GM19351 (cell line): ENCODE results near the gene LINC00237.
A peak's percentile ranks its signal among the peaks of the same experiment; 100 is the strongest.

Experiments used
- ATAC-seq: cut with Tn5 transposase; IDR thresholded peaks from one replicate; pipeline ENCODE4 v1.9.1; 2021; ENCODE audit warnings: mild to moderate bottlenecking, moderate library complexity; ENCODE audit not compliant: unreplicated experiment

Gene LINC00237

DNA sequence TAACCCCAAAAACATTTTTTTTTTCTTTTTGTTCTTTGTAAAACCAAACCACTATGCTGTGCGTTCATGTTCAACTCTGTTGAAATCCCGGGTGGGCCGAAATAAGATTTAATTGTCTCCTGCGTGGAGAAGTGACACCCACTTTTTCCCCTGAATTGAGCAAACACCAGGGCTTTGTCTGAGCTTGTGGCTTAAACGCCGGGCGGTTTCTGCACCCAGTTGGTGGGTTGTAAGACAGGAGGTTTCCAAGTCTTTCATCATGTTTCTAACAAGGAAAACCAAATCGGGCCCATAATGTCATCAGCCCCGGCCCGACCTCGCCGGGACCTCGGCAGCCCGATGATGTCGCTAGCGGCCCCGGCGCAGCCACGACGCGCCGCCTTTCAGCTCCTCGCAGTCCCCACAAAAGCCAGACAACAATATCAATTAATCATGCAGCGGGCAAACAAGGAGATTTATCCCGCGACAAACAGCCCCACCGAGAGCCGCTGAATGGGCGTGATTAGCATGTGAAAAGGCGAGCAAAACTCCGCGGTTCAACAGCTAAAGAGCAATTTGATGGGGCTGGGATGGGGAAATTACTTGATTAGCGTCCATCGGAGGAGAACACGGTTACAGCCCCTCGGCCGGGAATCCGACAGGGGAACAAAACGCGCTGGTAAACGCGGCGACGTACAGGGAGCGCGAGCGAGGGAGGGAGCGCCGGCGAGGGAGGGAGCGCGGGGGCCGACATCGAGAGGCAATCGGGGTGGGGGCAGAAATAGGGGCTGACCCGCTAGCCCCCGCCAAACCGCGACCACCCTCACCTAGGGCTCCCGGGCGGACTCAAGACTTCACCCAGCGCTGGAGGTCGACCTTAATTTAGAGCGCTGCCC, 5.3 kb downstream of the LINC00237 start:
- ATAC-seq: no peak

DNA sequence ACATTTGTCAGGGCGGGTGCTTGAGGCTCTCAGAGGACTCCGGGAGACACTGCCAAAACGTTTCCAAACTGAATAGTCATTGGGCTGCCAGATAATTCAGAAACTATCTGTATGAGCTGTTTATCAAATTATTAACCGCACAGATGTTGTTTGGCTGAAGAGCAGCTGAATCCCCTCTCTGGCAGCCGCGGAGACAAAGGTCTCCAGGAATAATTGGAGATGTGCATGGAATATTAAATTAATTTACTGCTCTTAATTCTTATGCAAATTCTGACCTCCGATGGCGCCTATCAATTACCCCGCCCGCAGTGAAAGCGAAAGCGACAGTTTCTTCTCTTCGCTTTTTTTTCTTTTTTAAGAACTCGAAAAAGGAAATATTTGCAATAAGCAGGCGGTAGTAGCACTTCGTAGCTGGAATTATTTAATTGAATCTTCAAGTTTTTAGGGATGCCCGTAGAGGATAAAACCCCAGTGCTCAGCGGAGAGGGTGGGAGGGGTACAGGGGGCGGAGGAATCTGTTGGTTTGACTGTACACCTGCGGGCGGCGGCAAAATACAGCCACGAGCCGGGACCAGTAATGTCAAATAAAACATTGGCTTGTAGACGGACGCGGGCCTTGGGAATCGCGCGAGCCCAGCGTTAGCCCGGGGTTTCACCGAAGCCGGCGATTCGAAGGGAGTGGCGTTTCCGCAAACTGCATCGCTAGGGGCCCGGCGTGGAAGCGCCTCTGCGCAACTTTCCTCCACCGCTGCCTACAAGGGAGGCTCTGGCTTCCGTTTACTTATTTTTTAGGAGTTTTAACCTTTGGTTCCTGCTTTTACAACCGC, 6.2 kb downstream of the LINC00237 start:
- peak; percentile 55 for ATAC-seq

DNA sequence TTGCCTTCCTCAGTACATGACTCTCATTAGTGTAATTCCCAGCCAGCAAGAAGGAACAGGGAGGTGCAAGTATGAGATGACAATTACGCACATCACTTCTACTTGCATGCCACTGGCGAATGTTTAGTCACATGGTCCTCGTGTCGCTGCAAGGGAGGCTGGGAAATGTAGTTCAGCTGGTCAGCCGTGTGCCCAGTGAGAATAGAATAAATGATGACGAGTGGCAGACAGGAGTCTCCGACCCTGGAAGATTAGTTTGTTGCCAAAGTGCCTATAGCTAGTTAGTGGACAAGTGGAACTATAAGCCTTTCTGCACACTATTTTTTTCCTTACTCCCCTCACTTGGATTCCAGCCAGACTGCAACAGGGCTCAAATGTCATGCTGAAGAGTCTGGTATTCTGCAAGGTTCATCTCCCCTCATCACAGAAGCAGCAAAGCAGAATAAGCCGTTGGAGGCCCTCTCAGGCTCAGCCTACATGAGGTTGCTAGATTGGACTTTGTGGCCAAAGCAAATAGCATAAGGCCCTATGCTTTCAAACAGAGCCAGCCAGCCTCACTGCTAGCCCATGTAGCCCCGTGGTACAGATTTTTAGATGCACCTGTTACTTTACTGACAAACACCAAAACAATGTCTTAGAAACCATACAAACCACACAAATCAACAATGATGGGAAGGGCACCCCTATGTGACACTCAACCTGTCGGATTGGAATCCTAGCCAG, 9.7 kb downstream of the LINC00237 start:
- peak; percentile 45 for ATAC-seq

DNA sequence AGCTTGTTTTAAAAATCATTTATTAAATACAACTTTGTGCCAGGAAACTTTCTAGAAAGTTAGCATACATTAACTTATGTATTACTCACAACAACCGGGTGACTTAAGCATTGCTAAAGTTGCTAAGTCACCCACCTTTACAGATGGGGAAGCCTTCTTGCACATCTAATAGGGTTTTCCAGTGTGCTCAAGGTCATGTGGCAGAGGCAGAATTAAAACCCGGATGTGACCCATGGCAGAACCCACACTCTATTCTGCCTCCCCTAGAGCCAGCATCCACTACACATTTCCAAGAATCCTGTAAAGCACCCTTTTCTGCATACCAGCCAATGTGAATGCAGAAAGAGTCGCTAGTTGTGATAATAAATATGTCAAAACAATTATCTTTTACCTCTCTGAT, 13.4 kb downstream of the LINC00237 start:
- ATAC-seq: no peak

DNA sequence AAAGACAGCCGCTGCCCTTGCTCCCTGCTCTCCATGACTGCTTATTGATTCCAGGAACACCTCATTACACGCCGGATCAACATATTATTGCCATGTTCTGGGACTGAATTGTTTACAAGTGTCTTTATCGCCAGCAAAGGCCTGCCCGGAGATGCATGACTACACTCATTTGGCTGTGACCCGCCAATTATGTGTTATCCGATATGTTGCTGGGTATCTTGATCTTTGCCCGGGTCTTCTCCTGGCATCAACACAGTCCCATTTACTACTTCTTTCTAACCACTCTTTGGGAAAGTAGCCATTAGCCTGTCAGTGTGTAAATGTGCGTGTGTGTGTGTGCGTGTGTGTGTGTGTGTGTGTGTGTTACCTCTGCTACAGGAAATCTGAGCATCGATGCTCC, 15.4 kb downstream of the LINC00237 start:
- ATAC-seq: no peak

DNA sequence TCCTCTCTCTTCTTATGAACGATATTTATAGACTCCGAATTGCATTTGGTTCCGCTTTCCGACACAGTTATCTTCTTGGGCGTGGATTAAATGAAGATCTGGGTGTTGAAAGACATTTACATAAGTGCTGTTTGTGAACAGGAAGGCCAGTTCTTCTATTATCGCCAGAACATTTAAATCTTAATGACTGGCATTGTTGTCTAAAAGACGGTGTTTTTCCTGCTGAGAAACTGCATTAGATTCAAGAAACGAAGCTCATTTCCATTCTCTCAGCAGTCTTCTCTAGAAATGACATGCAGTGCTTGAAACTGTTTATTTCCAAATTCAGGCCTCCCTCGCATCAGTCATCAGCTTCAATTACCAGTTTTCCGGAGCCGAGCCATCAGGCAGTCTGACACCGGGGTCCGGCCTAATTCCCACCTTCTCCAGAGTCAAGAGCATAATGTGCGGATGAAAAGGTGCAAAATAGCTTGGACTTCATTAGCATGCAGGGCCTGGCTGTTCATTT, 16.0 kb downstream of the LINC00237 start:
- no peak for ATAC-seq

DNA sequence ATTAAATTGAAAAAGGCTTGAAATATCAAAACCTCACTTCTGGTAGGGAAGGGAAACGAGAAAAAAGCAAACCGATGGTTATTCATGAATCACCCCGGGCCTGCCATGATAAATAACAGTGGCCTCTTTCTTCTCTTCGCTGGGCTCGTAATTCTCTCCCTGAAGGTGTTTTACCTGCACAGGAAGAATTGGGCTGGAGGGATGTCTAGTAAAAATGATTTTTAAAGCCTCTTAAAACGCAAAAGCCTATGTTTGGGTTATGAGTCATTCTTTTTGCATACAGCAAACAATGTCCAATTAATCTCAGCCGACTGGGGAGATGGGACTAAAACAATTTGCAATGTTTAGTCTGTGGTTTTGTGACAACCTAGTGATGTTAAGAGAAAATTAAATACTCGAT, 16.8 kb downstream of the LINC00237 start:
- ATAC-seq: no peak

DNA sequence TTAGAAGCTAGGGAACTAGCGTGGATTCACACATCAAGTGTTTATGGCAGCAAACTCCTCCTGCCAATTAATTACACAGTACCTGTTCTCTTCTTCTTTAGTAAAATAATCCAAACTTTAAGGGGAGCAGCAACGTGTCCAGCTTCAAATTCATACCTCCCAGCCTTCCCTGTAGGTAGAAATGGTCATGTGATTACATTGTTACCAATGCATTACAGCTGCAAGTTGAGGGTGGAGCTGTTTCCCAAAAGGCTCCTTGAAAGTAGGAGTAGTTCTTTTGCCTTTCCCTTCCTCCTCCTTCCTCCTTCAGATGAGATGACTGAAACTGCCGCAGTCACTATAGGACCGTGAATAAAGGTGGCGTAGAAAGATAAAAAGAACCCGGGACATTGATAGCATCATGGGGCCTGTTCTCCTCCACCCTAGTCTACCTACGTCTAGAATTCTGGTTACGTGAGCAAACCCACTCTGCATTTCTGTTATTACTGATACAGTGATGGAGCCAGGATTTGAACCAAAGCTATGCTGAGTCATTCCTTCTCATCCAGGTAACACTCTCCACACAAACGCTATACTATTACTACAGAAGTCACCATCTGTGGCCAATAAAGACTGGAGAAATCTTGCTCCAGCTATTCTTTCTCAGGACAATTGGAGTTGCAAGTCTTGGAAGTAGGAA, 18.2 kb downstream of the LINC00237 start:
- ATAC-seq: no peak

DNA sequence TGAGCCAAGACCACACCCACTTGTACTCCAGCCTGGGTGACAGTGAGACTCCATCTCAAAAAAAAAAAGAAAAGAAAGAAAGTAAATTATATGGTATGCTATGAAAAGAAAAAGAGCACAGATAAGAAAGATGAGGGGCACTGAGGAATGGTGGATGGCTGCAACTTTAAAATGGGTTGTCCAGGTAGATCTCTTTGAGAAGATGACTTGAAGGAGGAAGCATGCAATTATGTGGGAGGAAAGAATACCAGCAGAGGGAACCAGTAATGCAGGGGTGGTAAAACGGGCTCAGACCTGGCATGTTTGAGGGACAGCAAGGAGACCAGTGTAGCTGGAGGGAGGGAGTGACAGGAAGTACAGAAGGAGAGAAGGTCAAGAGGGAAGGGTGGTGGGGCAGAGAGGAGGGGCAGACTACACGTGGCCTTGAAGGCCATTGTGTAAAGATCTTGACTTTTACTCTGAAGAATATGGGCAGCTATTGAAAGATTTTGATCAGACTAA, 22.3 kb downstream of the LINC00237 start:
- ATAC-seq: no peak

DNA sequence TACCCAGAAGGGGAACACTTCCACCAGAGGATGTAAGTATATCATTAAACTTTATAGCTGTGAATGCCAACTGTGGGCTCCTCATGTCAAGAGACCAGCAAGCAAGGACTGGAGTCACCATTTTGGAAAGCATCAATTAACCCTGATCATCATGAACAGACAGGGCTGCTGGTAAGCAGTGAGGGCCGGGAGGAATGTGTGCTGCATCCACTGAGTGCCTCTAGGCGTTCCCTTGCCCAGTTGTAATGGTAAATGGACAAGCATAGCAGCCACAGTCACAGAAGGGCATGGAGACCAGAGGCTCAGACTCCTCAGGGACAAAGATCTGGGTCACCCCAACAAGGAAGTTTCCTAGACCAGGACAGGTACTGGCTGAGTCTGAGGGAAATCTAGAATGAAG, 23.6 kb downstream of the LINC00237 start:
- no peak for ATAC-seq

DNA sequence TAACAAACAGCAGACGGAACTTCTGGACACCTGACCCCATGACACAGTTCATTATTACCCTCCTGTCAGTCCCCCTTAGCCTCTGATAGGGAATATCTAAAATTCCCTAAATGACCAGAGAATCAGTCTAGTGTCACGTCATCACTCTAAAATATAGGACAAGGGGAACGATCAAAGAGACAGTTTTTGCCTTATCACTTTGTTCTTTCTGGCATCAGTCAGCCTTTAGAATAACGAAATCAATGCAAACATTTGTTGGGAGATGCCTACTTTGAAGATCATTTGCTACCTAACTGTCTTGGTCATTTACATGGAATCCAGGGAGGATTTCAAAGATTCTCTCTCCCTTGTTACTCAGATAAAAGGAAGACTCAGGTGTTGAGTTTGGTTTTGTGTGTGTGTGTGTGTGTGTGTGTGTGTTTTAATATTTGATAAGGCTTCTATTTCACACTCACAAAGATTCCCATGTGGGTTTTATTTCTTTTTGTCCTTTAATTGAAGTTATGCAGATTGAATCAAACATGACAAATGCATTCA, 28.3 kb downstream of the LINC00237 start:
- ATAC-seq: no peak

DNA sequence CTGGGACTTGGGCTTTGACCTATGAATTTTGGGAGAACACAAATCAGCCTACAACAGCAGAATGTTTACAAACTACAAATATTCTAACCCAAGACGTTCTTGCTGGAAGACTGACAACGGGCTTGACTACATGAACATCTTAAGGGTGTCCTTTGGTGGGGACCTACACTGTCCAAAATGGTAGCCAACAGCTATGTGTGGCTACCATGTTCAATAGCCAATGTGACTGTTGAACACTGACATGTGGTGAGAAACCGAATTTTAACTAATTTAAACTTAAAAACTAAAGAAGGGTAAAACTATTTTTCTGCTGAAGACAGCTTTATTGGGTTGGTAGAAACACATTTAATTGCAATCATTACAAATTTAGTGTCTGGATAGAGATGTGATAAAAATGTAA, 30.1 kb downstream of the LINC00237 start:
- no peak for ATAC-seq

DNA sequence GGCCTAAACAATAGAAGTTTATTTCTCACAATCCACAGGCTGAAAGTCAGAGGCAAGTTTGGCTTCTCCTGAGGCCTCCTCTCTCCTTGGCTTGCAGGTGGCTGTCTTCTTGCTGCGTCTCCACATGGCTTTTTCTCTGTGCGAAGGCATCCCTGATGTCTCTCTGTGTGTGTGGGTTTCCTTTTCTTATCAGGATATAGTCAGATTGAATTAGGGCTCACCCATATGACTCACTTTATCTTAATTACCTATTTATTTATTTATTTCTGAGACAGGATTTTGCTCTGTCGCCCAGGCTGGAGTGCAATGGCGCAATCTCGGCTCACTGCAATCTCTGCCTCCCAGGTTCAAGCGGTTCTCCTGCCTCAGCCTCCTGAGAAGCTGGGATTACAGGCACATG, 30.7 kb downstream of the LINC00237 start:
- ATAC-seq: no peak

DNA sequence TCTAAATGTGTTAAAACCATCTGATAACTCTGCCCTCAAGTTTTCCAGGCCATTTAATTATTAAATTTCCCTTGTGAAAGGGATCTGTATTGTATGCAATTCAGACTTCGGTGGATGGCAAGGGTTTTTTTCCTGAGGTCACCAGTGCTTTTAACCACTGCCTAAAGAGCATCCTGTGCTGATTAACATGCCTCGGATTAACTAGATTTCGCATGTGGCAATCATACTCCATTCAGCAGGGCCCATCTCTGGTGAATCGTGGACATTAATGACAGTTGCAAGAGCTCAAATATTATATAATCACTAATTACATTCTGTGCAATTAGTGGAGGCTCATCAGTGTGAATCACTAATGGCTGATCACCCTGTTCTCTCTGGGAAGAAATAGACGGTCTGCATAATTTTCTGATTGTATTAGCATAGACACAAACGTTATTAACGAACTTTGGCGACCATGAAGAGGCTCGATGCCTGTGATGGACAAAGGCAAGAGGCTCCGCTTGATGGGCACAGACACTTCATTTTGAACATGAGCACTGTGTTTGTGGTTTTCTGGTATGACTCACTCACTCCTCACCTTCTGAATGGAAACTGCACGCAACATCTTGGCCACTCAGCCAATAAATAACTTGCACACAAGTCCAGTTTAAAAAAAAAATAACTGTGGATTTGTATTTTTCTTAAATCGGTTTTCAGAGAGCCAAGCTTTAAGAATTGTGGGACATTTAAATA, 31.4 kb downstream of the LINC00237 start:
- peak; percentile 100 for ATAC-seq

DNA sequence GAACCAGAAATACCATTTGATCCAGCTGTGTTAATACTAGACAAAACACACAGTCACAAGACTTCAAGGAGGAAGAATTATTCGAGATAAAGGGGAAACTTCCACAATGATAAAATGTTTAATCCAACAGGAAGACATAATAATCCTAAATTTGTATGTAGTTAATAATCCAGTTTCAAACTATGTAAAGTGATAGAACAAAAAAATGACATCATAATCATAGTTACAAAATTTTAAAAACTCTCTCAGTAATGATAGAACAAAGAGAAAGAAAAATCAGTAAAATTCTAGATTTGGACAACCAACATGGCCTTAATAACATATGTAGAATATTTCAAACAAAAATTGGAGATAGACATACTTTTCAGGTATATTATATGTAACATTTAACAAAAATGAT, 38.9 kb downstream of the LINC00237 start:
- ATAC-seq: no peak

DNA sequence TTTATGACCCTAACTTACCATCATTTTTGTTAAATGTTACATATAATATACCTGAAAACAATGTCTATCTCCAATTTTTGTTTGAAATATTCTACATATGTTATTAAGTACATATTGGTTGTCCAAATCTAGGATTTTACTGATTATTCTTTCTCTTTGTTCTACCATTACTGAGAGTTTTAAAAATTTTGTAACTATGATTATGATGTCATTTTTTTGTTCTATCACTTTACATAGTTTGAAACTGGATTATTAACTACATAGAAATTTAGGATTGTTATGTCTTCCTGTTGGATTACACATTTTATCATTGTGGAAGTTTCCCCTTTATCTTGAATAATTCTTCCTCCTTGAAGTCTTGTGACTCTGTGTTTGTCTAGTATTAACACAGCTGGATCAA, 41.2 kb downstream of the LINC00237 start:
- ATAC-seq: no peak

DNA sequence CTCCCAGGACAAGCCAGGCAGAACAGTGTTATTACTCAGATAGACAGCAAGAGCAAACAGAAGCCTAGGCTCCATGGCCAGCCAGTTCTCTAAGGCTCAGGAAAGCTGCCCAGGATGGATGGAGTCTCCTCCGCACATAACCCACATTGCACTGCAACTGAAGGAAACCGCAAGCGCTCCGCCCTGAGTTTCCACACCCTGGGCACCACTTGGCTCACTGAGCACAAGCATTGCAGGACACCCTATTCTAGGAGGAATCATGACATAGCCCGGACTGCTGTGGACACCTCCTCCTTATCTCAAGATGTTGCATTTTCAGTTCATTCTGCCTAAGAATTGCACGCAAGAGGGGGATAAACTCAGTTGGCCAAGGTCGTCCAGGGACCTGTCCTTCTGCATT, 42.9 kb downstream of the LINC00237 start:
- ATAC-seq: no peak

DNA sequence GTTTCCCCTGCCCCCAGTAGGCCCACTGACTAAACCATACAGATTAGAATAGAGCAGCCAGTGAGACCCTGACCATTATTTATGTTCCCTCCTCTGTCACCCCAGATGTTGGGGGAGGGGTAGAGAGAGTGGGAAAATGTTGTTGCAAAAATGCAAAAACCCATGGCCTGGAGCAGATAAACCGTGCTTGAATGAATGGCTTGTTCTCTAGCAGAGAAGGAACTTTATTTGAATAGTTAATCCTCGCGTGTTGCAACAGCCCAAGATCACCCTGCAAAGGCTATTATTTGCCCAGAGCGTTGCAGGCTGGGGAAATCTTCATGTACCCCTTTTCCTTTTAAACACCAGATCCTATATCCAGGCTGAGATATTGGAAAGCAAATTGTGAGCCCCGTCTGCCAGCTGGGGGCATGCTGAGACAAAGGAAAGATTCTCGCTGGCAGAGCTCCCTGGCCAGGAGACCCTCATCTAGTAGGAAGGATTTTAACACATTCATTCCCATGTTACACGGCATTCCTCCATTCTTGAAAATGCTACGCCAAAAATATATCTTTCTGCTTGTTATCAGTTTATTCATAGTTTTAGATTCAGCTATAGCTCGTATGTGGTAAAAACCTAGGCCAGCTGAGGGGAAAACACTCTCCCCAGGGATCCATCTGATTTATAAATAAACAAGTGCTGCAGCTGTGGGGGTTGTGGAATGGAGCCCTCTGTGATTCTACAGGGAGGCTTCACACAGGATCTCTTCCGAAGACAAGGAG, 53.0 kb downstream of the LINC00237 start:
- no peak for ATAC-seq

DNA sequence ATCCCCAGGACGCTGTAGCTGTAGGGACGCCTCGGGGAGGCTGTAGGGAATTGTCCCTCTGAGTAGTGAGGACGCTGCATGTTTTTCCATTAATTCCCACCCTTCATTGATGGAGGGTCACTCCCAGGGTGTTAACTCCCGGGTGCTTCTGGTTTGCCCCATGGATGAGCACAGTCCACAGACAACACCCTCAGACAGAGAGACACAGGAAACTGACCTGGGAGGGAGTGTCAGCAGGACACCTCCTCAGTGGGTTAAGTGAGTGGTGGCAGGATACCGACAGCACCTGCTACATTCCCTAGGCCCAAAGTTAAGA, 53.5 kb downstream of the LINC00237 start:
- no peak for ATAC-seq
